RWPE1 (cell line): ENCODE results near the gene AR.

Experiments
- CTCF ChIA-PET: fragments of 350-600 bp; sonication (Branson Sonifier 250); formaldehyde crosslinking; extraction: SDS; loops from one replicate; lab custom pipeline; 2021; lab: Yijun Ruan, JAX
- POLR2A ChIA-PET: fragments of 400-600 bp; formaldehyde crosslinking; extraction: SDS; loops from one replicate; lab custom pipeline; 2020; ENCODE audit warnings: antibody characterized with exemption; ENCODE audit not compliant: low non-redundant PET; lab: Yijun Ruan, JAX
- DNase-seq: peaks from one replicate; pipeline ENCODE4 v3.0.0; 2012; ENCODE audit warnings: low spot score
- H3K27ac ChIP-seq: fragments of 450-650 bp; 2 replicates; pipeline ENCODE4 v1.5.1; 2017
- CTCF ChIP-seq: fragments of 450-650 bp; conservative IDR thresholded peaks from 2 replicates; pipeline ENCODE4 v1.5.1; 2017; ENCODE audit warnings: low read depth, mild to moderate bottlenecking

Gene AR

GRCh38 chrX:67604979-67605703 is 61.3 kb downstream of the AR start:
- no peak for TF ChIP-seq CTCF
- DNase-seq, result no peak
- ChIA-PET CTCF (no interaction called here), POLR2A (no interaction called here)
- H3K27ac ChIP-seq, result no peak overlapping the region

GRCh38 chrX:67607466-67607865 is 63.6 kb downstream of the AR start:
- DNase-seq, result no peak
- CTCF ChIA-PET, result no interaction called here
- no peak for TF ChIP-seq CTCF
- H3K27ac ChIP-seq, result no peak overlapping the region
- POLR2A ChIA-PET, result no interaction called here

- H3K27ac ChIP-seq, result no peak overlapping the region
- CTCF ChIA-PET, result no interaction called here
- POLR2A ChIA-PET, result no interaction called here
- DNase-seq, result no peak
- no peak for TF ChIP-seq CTCF
Measured at GRCh38 chrX:67610282-67610681, 66.5 kb downstream of the AR start.

GRCh38 chrX:67612231-67612630 is 68.4 kb downstream of the AR start:
- H3K27ac ChIP-seq, result no peak overlapping the region
- TF ChIP-seq CTCF, result no peak
- ChIA-PET POLR2A (no interaction called here), CTCF (no interaction called here)
- DNase-seq, result no peak

GRCh38 chrX:67613366-67613765 is 69.5 kb downstream of the AR start:
- POLR2A ChIA-PET, result no interaction called here
- CTCF ChIA-PET, result no interaction called here
- no peak overlapping the region for H3K27ac ChIP-seq
- no peak for TF ChIP-seq CTCF
- DNase-seq, result no peak

GRCh38 chrX:67613996-67614395 is 70.2 kb downstream of the AR start:
- ChIA-PET POLR2A (no interaction called here), CTCF (no interaction called here)
- TF ChIP-seq CTCF, result no peak
- no peak for DNase-seq
- no peak overlapping the region for H3K27ac ChIP-seq
